GM19455 (cell line): ENCODE results near the gene NTHL1.

ENCODE experiments used
- ATAC-seq: cut with Tn5 transposase; IDR thresholded peaks from one replicate; pipeline ENCODE4 v1.9.1; 2021; ENCODE audit not compliant: unreplicated experiment

NTHL1 gene

GRCh38 chr16:2084895-2085625, 37.4 kb upstream of the NTHL1 start:
- no peak for ATAC-seq

- ATAC-seq, result no peak
These were observed 36.5 kb upstream of the NTHL1 start for GRCh38 chr16:2083876-2084780.

- no peak for ATAC-seq
These were observed 35.8 kb upstream of the NTHL1 start for GRCh38 chr16:2083409-2083808.

- ATAC-seq, result no peak
These were observed 35.3 kb upstream of the NTHL1 start for GRCh38 chr16:2082983-2083364.

- ATAC-seq, result no peak
These were observed 34.7 kb upstream of the NTHL1 start for GRCh38 chr16:2082171-2082982.

- no peak for ATAC-seq
These were observed 33.8 kb upstream of the NTHL1 start for GRCh38 chr16:2081201-2082084.

- no peak for ATAC-seq
These were observed 32.4 kb upstream of the NTHL1 start for GRCh38 chr16:2079991-2080390.

GRCh38 chr16:2079311-2079800, 31.7 kb upstream of the NTHL1 start:
- no peak for ATAC-seq

- ATAC-seq, result no peak
These were observed 31.1 kb upstream of the NTHL1 start for GRCh38 chr16:2078691-2079090.

- ATAC-seq, result no peak
These were observed 30.5 kb upstream of the NTHL1 start for GRCh38 chr16:2078096-2078495.

- no peak for ATAC-seq
These were observed 30.1 kb upstream of the NTHL1 start for GRCh38 chr16:2077696-2078095.

- ATAC-seq, result no peak
These were observed 29.4 kb upstream of the NTHL1 start for GRCh38 chr16:2077016-2077415.

GRCh38 chr16:2076072-2076865, 28.6 kb upstream of the NTHL1 start:
- no peak for ATAC-seq

GRCh38 chr16:2075631-2076030, 28.0 kb upstream of the NTHL1 start:
- ATAC-seq, result no peak

GRCh38 chr16:2074071-2074470, 26.4 kb upstream of the NTHL1 start:
- ATAC-seq, result no peak

- no peak for ATAC-seq
These were observed 25.3 kb upstream of the NTHL1 start for GRCh38 chr16:2072926-2073325.

- no peak for ATAC-seq
These were observed 24.0 kb upstream of the NTHL1 start for GRCh38 chr16:2071454-2072202.

GRCh38 chr16:2070576-2071453, 23.2 kb upstream of the NTHL1 start:
- ATAC-seq, result no peak
